T-helper 22 cell (primary cell): Measurements from ENCODE around the gene NDST1.

ENCODE experiments used
- DNase-seq: peaks from one replicate; pipeline ENCODE4 v3.0.0-alpha.2; 2020; ENCODE audit warnings: low read depth

NDST1 gene

DNA sequence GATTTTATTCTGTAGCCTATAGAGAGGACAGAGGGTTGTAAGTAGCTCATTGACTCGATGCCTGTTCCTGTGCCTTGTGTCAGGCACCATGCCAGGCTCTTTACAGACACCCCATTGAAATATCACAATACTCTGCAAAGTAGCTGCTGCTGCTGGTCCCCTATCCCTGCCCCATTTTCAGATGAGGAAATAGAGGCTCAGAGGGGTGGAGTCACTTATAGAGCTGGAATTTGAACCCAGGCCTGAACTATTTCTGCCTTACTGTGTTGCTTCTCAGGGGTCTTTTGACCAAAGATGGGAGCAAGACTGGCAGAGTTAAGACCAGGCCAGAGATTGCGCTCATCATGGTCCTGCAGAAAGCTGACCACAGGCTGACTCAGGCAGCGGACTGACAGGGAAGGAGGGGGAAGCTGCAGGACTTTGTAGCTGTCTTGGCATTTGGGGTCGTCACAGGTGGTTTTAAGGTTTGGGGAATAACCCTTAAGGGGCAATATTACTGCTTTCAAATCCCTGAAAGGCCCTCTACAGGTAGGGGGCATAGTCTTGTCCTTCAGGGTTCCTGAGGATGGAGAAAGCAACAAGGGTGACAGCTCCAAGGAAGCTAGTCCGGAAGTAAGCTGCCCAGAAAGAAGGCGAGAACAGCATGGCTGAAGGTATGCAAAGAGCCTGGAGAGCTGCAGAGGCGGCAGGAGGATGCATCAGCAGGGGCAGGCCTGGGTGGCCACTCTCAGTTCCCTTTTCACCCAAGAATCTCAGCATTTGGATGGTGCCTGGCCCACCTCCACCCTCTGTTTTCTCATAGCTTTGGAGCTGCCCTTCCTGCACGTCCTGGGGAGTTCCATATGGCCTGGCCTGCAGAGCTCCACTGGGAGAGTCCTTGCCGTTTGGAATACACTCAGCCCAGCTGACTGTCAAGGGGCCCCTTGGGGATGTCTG is 18.3 kb upstream of the NDST1 start:
- no peak for DNase-seq

GRCh38 chr5:150490296-150490669 is 17.6 kb upstream of the NDST1 start:
- no peak for DNase-seq

GRCh38 chr5:150490754-150491153 is 17.2 kb upstream of the NDST1 start:
- DNase-seq, result no peak

- no peak for DNase-seq
Measured at GRCh38 chr5:150491876-150492275, 16.1 kb upstream of the NDST1 start.

GRCh38 chr5:150492621-150493020 is 15.3 kb upstream of the NDST1 start:
- no peak for DNase-seq

- DNase-seq, result no peak
Measured at GRCh38 chr5:150496098-150496497, 11.8 kb upstream of the NDST1 start.

GRCh38 chr5:150496534-150496933 is 11.4 kb upstream of the NDST1 start:
- DNase-seq, result no peak

- no peak for DNase-seq
Measured at GRCh38 chr5:150497274-150497988, 10.5 kb upstream of the NDST1 start.

DNA sequence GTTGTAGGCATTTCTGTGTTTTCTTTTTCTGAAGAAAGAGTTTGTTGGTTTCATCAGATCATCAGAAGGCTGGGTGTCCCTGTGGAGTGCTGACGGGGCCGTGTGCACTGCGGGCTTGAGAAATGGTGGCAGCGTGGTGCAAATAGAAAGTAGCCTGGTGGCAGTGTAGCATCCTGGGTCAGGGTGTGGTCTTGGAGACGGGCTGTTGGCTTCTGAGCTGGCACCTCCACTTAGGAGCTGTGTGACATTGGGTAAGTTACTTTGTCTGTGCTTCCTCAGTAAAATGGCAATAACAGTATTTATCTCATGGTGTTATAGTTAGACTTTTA is 10.0 kb upstream of the NDST1 start:
- no peak for DNase-seq

GRCh38 chr5:150498501-150498900 is 9.4 kb upstream of the NDST1 start:
- DNase-seq, result no peak

DNA sequence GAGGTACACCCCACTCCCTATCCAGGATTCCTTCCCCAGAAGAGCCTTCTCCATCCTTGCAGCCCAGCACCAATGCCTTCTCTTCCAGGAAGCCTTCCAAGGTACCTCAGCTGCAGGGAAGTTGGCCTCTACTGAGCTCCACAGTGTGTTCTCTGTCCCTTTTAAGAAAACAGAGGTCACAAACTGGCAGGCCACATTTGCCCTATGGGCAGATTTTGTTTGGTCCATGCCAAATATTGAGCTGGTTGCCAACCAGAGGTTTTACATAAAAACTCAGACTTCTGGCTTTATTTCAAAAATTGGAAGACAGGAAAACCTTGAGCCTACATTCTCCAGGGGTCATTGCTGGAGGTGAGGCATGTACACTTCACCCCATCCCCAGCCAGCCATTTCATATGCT is 9.0 kb upstream of the NDST1 start:
- DNase-seq, result no peak

- no peak for DNase-seq
Measured at GRCh38 chr5:150499437-150499956, 8.4 kb upstream of the NDST1 start.

GRCh38 chr5:150500328-150500841 is 7.5 kb upstream of the NDST1 start:
- DNase-seq, result no peak

DNA sequence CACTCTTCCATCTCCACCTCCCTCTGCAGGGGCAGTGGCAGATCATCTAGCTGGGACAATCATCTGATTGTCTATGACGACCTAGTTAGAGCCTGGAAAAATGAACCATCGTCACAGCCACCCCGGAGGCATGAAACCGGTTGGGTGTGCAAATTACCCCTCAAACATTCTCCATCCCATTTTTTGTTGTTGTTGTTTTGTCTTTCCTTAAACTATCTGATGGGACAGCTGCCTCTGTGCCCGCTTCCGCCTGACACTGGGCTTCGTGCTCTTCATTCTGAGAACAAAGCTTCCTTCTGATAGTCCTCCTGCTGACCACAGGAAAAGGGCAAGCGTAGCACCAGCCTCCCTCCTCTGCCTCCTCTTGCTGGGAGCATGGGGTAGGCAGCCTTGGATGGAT is 7.0 kb upstream of the NDST1 start:
- DNase-seq, result no peak

DNA sequence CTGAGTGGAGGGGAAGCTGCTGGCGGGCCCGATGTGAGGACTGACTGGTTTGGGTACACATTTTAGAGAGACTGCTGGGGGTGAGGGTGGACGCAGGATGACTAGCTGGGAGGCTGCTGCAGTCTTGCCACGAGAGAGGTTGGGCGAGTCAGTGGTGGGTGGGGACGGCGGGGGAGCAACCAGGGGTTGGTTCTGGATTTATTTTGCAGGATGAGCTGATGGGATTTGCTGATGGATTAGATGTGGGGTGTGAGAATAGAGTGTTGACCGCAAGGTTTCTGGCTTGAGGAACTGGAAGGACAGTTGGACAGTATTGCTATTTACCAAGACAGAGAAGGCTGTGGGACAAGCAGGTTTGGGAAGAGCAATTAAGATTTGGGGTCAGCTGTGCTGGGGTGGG is 5.8 kb upstream of the NDST1 start:
- no peak for DNase-seq

- DNase-seq, result no peak
Measured at GRCh38 chr5:150502847-150503246, 5.1 kb upstream of the NDST1 start.

DNA sequence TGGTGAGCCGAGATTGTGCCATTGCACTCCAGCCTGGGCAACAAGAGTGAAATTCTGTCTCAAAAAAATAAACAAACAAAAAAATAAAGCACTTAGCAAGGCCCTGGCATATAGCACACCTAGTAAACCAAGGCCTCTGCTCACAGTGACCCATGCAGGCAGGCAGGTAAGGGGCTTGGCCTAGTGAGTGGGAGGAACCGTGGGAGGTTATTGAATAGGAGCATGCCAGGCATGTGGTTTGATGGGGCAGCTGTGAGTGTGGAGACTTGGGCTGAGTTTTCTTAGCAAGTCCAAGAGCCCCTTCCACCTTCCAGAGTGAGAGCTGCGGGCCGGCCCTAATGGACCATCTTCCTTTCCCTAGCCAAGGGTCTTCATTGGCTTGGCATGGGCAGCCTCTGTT is 4.5 kb upstream of the NDST1 start:
- no peak for DNase-seq

- DNase-seq, result no peak
Measured at GRCh38 chr5:150503977-150504620, 3.8 kb upstream of the NDST1 start.

DNA sequence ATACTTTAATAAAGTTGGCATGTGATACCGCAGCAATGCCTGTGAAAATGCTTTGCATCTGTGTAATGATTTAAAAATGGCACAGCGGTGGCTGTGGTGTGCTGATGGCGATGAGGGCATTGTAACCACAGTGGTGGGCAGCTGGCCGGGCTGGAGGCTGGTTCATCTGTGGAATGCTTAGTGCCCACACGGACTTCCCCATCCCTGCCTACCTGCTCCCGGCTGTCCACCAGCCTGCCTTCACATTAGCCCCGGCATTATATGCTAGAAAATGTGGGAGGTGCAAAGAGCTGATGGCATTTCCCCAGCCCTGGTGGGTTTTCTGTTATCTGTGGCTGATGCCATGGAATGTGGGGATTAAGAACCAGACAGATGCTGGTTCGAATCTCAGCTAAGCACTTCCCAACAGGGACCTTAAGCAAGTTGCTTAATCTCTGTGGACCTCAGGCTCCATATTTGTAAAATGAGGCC is 2.9 kb upstream of the NDST1 start:
- no peak for DNase-seq

GRCh38 chr5:150505816-150506215 is 2.1 kb upstream of the NDST1 start:
- DNase-seq, result no peak

GRCh38 chr5:150506571-150507473 is 1.1 kb upstream of the NDST1 start:
- DNase-seq, result no peak

DNA sequence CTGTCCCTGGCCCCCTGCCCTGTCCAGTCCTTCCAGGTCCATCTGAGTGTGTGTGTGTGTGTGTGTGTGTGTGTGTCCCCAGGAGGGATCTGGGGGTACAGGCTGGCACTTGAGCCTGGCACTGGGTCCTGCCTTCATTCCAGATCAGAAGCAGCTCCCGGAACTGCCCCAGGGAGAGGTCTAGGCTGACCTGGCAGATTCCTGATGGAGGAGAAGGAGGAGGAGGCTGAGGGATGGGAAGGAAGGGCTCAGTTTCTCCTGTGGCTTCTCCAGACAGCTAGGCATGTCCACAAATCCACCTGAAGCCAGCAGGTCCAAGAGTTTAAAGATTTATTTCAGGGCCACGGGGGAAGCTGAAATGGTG is 328 bp downstream of the NDST1 start:
- DNase-seq, result no peak
